IPS-20b (cell line): ENCODE data around the gene LGR6.

ENCODE experiments used
- H3K27ac ChIP-seq: one replicate; pipeline ENCODE4 v1.5.1; 2013; ENCODE audit warnings: low read length
- H3K27me3 ChIP-seq: 2 replicates; pipeline ENCODE4 v1.6.1; 2013; ENCODE audit warnings: mild to moderate bottlenecking, low read length, inconsistent platforms; ENCODE audit not compliant: insufficient read depth
- H3K36me3 ChIP-seq: 2 replicates; pipeline ENCODE4 v1.6.1; 2013; ENCODE audit warnings: low read depth, mild to moderate bottlenecking, inconsistent platforms, low read length, moderate library complexity; ENCODE audit not compliant: insufficient read depth
- H3K4me1 ChIP-seq: 2 replicates; pipeline ENCODE4 v1.6.1; 2013; ENCODE audit warnings: mild to moderate bottlenecking, control low read depth, inconsistent platforms, low read length, moderate library complexity; ENCODE audit not compliant: insufficient read depth
- H3K4me3 ChIP-seq: 2 replicates; pipeline ENCODE4 v1.5.1; 2013; ENCODE audit warnings: mild to moderate bottlenecking, low read length, inconsistent platforms
- H3K9ac ChIP-seq: 2 replicates; pipeline ENCODE4 v1.6.1; 2013; ENCODE audit warnings: low read depth, mild to moderate bottlenecking, inconsistent platforms, low read length, moderate library complexity
- H3K9me3 ChIP-seq: 2 replicates; pipeline ENCODE4 v1.6.1; 2013; ENCODE audit warnings: mild to moderate bottlenecking, low read depth, low read length, inconsistent platforms; ENCODE audit not compliant: insufficient read depth

Gene LGR6

DNA sequence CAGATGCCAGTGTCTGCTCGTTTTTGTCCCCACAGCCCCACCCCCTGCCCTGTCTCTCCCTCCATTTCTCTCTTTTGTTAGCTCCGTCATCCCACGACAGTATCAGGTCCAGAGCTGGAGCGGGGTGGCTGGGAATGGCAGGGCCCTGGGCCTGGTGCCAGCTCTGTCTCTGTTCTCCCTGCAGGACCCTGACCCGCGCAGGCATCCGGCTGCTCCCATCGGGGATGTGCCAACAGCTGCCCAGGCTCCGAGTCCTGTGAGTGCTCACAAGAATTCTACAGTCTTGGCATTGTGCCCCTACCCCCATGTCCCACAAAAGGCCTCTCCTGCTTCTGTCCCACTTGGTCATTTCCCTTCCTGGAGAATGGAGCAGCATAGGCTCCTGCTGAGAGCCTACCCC is 110.8 kb downstream of the LGR6 start:
- Histone ChIP-seq H3K27me3 (no peaks in the 10 kb centered on the region; the same call in 1 of the 2 replicates), H3K4me3 (no peak overlapping the region), H3K9ac (no peak overlapping the region), H3K36me3 (no peaks in the 10 kb centered on the region), H3K4me1 (no peaks in the 10 kb centered on the region), H3K9me3 (no peaks in the 10 kb centered on the region), H3K27ac (no peak overlapping the region)

DNA sequence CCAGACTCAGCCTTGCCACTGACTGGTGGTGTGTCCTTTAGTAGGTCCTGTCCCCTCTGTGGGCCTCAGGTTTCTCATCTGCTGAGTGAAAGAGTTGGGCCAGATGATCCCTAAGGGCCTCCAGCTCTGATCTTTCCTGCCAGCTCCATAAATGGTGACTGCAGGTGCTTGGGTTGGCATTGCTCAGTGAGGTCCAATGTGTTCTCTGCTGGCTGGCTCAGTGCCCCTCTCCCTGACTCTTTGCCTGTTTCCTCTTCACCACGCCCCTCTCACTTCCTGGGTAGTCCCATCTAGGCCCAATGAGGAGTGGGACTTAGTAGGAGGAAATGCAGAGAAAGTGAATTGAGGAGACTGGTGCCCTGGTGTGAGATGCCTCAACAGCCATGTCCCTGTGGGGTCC is 111.6 kb downstream of the LGR6 start:
- Histone ChIP-seq H3K9me3 (no peaks in the 10 kb centered on the region), H3K36me3 (no peaks in the 10 kb centered on the region), H3K27me3 (no peaks in the 10 kb centered on the region; the same call in 1 of the 2 replicates), H3K4me1 (no peaks in the 10 kb centered on the region), H3K4me3 (no peak overlapping the region), H3K9ac (no peak overlapping the region), H3K27ac (no peak overlapping the region)

- H3K27me3 ChIP-seq, result no peaks in the 10 kb centered on the region
- H3K27ac ChIP-seq, result no peak overlapping the region
- H3K36me3 ChIP-seq, result no peaks in the 10 kb centered on the region
- H3K4me3 ChIP-seq, result no peak overlapping the region
- no peaks in the 10 kb centered on the region for H3K9me3 ChIP-seq
- no peak overlapping the region for H3K9ac ChIP-seq
- H3K4me1 ChIP-seq, result no peaks in the 10 kb centered on the region
Observed at GRCh38 chr1:202306535-202307345, 113.1 kb downstream of the LGR6 start.

GRCh38 chr1:202310071-202310725 is 116.6 kb downstream of the LGR6 start:
- H3K9me3 ChIP-seq, result no peaks in the 10 kb centered on the region
- no peaks in the 10 kb centered on the region; the same call in 1 of the 2 replicates for H3K27me3 ChIP-seq
- H3K36me3 ChIP-seq, result no peaks in the 10 kb centered on the region
- H3K27ac ChIP-seq, result no peak overlapping the region
- H3K9ac ChIP-seq, result no peak overlapping the region
- H3K4me1 ChIP-seq, result no peaks in the 10 kb centered on the region
- H3K4me3 ChIP-seq, result no peak overlapping the region

- Histone ChIP-seq H3K9me3 (no peaks in the 10 kb centered on the region), H3K27ac (no peak overlapping the region), H3K4me3 (no peak overlapping the region)
Observed at GRCh38 chr1:202310746-202311145, 117.1 kb downstream of the LGR6 start.

GRCh38 chr1:202311875-202312635 is 118.5 kb downstream of the LGR6 start:
- Histone ChIP-seq H3K9ac (no peak overlapping the region), H3K27ac (no peak overlapping the region), H3K36me3 (no peaks in the 10 kb centered on the region), H3K4me1 (0 out of 2 replicates have a peak, but pooled peaks cover 2% of the 10 kb centered on the region), H3K27me3 (no peaks in the 10 kb centered on the region; the same call in 1 of the 2 replicates), H3K4me3 (no peak overlapping the region), H3K9me3 (no peaks in the 10 kb centered on the region)

More at GRCh38 chr1:202310746-202311145, 117.1 kb downstream of the LGR6 start:
- H3K27me3 ChIP-seq, result no peaks in the 10 kb centered on the region; the same call in 1 of the 2 replicates
- H3K36me3 ChIP-seq, result no peaks in the 10 kb centered on the region
- 0 out of 2 replicates have a peak, but pooled peaks cover 2% of the 10 kb centered on the region for H3K4me1 ChIP-seq
- H3K9ac ChIP-seq, result no peak overlapping the region

- Histone ChIP-seq H3K27ac (no peak overlapping the region), H3K9me3 (no peaks in the 10 kb centered on the region), H3K4me3 (no peak overlapping the region), H3K4me1 (0 out of 2 replicates have a peak, but pooled peaks cover 2% of the 10 kb centered on the region), H3K36me3 (no peaks in the 10 kb centered on the region), H3K27me3 (no peaks in the 10 kb centered on the region; the same call in 1 of the 2 replicates), H3K9ac (no peak overlapping the region)
Observed at GRCh38 chr1:202315576-202316168, 122.1 kb downstream of the LGR6 start.

DNA sequence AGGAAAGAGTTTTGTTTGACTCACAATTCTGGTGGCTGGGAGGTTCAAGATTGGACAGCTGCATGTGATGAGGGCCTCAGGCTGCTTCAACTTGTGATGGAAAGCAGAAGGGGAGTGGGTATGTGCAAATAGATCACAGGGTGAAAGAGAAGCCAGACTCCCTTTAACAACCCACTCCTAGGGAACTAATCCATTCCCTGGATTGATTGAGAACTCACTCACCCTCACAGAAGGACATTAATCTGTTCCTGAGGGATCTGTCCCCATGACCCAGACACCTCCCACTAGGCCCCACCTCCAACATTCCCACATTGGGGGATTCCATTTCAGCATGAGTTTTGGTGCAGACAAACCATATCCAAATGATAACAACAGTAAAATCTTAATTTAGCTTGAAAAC is 122.6 kb downstream of the LGR6 start:
- no peak overlapping the region for H3K27ac ChIP-seq
- H3K9me3 ChIP-seq, result no peaks in the 10 kb centered on the region
- no peak overlapping the region for H3K9ac ChIP-seq
- H3K36me3 ChIP-seq, result no peaks in the 10 kb centered on the region
- H3K27me3 ChIP-seq, result no peaks in the 10 kb centered on the region; the same call in 1 of the 2 replicates
- H3K4me3 ChIP-seq, result no peak overlapping the region
- H3K4me1 ChIP-seq, result 0 out of 2 replicates have a peak, but pooled peaks cover 2% of the 10 kb centered on the region

GRCh38 chr1:202317941-202318925 is 124.6 kb downstream of the LGR6 start:
- H3K36me3 ChIP-seq, result no peaks in the 10 kb centered on the region
- no peaks in the 10 kb centered on the region for H3K9me3 ChIP-seq
- H3K27me3 ChIP-seq, result no peaks in the 10 kb centered on the region; the same call in 1 of the 2 replicates
- H3K4me3 ChIP-seq, result no peak overlapping the region
- H3K9ac ChIP-seq, result no peak overlapping the region
- H3K27ac ChIP-seq, result no peak overlapping the region
- 0 out of 2 replicates have a peak, but pooled peaks cover 2% of the 10 kb centered on the region for H3K4me1 ChIP-seq

DNA sequence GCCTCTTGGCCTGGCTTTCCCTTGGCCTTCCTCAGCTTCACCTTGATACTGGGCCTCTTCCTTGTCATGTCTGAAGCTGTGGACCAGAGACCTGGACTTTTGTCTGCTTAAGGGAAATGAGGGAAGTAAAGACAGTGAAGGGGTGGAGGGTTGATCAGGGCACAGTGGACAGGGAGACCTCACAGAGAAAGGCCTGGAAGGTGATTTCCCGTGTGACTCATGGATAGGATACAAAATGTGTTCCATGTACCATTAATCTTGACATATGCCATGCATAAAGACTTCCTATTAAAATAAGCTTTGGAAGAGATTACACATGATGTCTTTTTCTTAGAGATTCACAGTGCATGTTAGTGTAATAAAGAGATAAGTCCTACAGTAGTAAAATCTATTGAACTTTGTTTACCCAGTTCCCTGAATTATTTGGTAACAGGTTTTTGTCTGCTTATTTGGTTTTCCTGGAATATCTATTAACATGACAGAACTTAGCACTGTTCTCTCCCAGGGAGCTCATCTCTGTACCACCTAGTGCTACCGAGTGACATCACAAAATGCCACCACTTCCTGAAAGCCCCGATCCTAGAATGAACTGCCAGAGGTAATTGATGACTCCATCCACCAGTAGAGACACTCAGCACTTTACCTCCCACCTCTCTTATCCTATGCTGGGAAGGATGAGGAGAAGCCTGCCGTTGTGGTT is 125.9 kb downstream of the LGR6 start:
- H3K4me1 ChIP-seq, result 0 out of 2 replicates have a peak, but pooled peaks cover 2% of the 10 kb centered on the region
- H3K27me3 ChIP-seq, result no peaks in the 10 kb centered on the region
- no peak overlapping the region for H3K4me3 ChIP-seq
- no peak overlapping the region for H3K9ac ChIP-seq
- H3K36me3 ChIP-seq, result no peaks in the 10 kb centered on the region
- H3K27ac ChIP-seq, result no peak overlapping the region
- H3K9me3 ChIP-seq, result no peaks in the 10 kb centered on the region
